ENCODE results near the gene TMCO2.

Gene TMCO2

GRCh38 chr1:40257688-40258444 is 10.1 kb downstream of the TMCO2 start, which contains the start of gene ZMPSTE24:
TSS of gene ZMPSTE24 (plus strand) at chr1:40258236. CDS start at chr1:40258272, 36 bp downstream.
- DNase-seq = peak; percentile 96 to 98 (median 98)

DNA sequence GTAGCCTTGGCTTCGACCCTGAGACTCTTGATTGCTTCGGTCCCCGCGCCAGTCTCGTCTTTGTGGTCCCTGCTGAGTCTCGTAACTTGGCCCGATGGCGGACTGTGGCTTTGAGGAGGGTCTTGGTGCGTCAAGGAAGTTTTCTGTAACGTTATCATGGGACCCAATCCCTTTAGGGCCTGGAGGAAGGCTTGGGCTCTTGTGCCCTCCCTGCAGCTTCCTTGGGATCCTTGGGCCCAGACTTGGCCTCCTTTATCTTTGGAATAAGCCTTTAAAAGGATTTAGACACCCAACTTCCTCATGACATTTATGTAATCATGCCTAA is 10.7 kb downstream of the TMCO2 start:
- peak in 3 of 4 experiments; percentile 24 to 43 (median 29) for DNase-seq

DNA sequence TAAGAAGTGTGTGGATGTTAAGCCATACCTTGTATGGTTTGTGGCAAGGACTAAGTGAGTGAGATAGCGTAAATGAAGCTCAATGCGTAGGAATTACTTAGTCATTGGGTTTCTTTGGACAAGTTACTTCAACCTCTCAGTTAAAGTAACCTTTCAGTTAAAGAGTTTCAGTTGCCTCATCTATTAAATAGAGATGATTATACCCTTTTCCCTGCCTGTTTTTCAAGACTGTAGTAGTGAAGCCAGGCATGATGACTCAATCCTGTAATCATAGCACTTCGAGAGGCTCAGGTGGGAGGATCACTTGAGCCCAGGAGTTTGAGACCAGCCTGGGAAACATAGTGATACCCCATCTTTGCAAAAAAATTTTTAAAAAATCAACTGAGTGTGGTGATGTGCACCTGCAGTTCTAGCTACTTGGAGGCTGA is 16.6 kb downstream of the TMCO2 start:
- no peak for DNase-seq

GRCh38 chr1:40265298-40265697 is 17.6 kb downstream of the TMCO2 start:
- no peak for DNase-seq

DNA sequence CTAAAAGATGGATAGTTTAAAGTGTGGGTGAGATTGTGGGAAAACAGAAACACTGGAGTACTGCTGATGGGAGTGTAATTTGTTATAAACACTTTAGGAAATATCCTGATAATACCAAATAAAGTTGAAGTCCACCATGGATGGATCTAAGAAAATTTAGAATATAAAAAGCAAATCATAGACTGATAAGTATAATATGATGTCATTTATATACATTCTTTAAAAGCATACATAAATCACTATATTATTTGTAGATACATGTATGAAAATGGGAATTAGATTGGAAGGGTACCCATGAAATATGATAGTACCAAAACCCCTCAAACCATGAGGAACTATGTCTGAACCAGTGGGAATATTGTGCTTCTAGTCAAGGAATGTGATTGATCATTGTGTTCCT is 18.2 kb downstream of the TMCO2 start:
- DNase-seq = no peak

- DNase-seq = no peak
Measured at GRCh38 chr1:40266786-40267535, 19.2 kb downstream of the TMCO2 start.

- DNase-seq = no peak
Measured at GRCh38 chr1:40267767-40268187, 20.0 kb downstream of the TMCO2 start.

DNA sequence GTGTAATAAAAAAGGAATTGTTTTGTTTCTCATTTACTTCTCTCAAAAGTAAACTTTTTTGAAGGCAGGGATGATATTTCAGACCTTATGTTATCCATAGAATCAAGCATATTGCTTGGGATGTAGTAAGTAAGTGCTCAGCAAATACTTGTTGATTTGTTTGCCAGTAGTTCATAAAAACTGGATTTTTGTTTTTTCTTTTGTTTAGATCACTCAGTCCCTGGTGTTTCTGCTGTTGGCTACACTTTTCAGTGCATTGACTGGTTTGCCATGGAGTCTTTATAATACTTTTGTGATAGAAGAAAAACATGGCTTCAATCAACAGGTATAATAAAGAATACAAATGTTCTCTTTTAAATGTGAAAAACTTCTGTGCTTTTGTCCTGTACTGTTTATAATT is 20.5 kb downstream of the TMCO2 start:
- DNase-seq = no peak

- DNase-seq = no peak
Measured at GRCh38 chr1:40270152-40270834, 22.6 kb downstream of the TMCO2 start.

DNA sequence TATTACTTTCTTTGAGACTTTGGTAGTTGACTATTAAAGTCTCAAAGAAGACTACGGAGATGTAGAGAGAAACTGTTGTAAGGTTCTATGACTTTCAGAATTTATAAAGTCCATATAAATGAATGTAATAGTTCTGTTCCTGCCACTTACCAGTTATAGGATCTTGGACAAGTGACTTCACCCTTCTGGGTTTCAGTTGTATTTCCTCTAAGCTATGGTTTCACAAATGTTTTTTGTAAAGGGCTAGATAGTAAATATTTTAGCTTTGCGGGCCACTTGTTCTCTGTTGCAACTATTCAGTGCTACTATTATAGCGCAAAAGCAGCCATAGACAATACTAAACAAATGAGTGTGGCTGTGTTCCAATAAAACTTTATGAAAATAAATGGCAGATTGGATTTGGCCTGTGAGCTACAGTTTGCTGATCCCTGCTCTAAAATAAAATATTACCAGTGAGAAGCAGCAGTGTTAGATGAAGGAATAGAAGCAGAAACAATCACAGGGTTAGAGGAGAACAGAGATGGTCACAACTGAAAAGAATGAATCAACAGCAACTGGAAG is 25.0 kb downstream of the TMCO2 start:
- no peak for DNase-seq

- DNase-seq = no peak
Measured at GRCh38 chr1:40273547-40274166, 25.9 kb downstream of the TMCO2 start.

DNA sequence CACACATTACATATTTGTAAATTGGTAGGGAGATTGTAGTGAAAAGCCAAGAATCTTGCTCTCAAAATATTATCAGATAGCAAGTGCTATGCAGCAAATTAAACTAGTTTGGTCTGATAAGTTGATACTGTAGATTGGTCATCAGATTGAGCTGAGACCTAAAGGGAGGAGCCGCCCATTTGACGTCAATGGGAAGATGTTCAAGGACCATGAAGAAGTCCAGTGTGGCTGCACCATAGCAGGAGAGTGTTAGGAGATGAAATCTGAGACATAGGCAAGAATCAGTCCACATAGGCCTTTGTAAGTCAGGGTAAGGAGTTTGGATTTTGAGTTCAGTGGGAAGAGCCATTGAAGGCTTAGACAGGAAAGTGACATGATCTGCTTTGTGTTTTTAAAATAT is 26.6 kb downstream of the TMCO2 start:
- no peak for DNase-seq

DNA sequence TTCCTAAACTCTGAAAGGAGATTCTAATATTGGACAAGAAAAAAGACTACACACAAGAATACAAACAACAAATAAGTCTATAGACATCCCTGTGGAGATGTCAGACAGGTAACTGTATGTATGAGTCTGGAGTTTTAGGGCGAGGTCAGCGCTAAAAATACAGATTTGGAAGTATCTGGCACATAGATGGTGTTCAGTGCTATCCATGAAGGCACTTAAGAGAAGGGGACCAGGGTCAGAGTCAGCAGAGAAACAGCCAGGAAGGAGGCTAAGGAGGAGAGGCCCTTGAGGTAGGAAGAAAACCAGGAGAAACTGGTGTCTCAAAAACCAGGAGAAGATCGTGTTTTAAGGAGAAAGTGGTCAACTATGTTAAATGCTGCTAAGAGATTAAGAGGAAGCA is 28.4 kb downstream of the TMCO2 start:
- DNase-seq = no peak

GRCh38 chr1:40281853-40282252 is 34.1 kb downstream of the TMCO2 start:
- DNase-seq = no peak

- no peak for DNase-seq
Measured at GRCh38 chr1:40291293-40291692, 43.6 kb downstream of the TMCO2 start.

GRCh38 chr1:40299366-40300248 is 51.9 kb downstream of the TMCO2 start:
- no peak for DNase-seq

GRCh38 chr1:40300249-40300567 is 52.5 kb downstream of the TMCO2 start:
- DNase-seq = no peak

DNA sequence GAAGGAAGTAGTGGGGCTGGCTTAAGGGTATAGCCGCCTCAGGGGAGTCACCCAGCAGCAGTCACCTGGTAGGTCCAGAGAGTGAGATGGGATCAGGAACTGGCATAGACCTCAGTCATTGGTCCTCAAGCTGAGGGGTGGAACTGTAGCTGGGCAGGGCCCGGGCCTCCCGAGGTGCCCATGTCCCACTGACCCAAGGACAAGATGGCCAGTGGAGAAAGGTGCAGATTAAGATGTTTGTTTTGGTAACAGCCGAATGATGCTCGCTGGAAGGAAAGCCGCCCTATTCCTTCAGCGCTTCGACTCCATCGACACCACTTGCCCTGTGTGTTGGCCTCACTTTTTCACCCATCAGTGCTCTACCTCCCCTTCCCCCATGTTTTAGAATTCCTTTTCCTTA is 52.9 kb downstream of the TMCO2 start:
- no peak for DNase-seq

DNA sequence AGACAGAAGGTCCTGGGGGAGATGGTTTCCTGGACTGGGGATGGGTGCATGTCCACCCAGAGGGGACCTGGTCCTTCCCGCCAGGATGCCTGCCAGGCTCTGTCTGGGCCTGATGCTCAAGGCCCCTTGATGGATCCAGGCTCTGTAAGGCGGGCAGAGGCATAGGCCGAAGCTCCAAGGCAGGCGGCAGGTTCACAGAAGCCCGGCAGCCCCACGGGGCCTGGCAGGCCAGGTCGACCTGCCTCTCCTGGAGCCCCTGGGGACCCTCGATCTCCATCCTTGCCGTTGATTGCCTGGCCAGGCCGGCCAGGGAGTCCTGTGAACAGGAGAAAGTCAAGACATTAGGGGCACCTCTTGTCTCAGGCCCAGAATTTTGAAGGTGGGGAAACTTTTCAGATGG is 53.3 kb downstream of the TMCO2 start:
- DNase-seq = no peak
